MM.1S (cell line): ENCODE results near the gene NDRG2.

Experiments used
- DNase-seq: peaks from one replicate; pipeline ENCODE4 v3.0.0-alpha.2; 2015
- H2AFZ ChIP-seq: fragments of 300-600 bp; sonication (generic); 2 replicates; pipeline ENCODE4 v1.6.0; 2016; ENCODE audit warnings: antibody characterized with exemption, low read length
- H3F3A ChIP-seq: fragments of 300-600 bp; sonication (generic); 2 replicates; pipeline ENCODE4 v1.6.1; 2016; ENCODE audit warnings: mild to moderate bottlenecking, antibody characterized with exemption, low read length, moderate library complexity, mixed read lengths; ENCODE audit not compliant: insufficient read depth
- H3K27ac ChIP-seq: fragments of 300-600 bp; sonication (generic); 2 replicates; pipeline ENCODE4 v1.5.1; 2016; ENCODE audit warnings: mild to moderate bottlenecking, low read length
- H3K27me3 ChIP-seq: fragments of 300-600 bp; sonication (generic); replicated peaks from 2 replicates; pipeline ENCODE4 v1.6.0; 2016; ENCODE audit warnings: low read length; ENCODE audit not compliant: insufficient read depth
- H3K36me3 ChIP-seq: fragments of 300-600 bp; sonication (generic); replicated peaks from 2 replicates; pipeline ENCODE4 v1.6.1; 2016; ENCODE audit warnings: mild to moderate bottlenecking, low read length, mixed read lengths; ENCODE audit not compliant: insufficient read depth
- H3K4me1 ChIP-seq: fragments of 300-600 bp; sonication (generic); 2 replicates; pipeline ENCODE4 v1.6.1; 2016; ENCODE audit warnings: low read length, mixed read lengths
- H3K4me2 ChIP-seq: fragments of 300-600 bp; sonication (generic); 2 replicates; pipeline ENCODE4 v1.6.0; 2016; ENCODE audit warnings: low read depth, low read length
- H3K4me3 ChIP-seq: fragments of 300-600 bp; sonication (generic); 2 replicates; pipeline ENCODE4 v1.5.1; 2016; ENCODE audit warnings: low read length, mixed read lengths
- H3K79me2 ChIP-seq: fragments of 300-600 bp; sonication (generic); 2 replicates; pipeline ENCODE4 v1.6.1; 2016; ENCODE audit warnings: mixed run types, low read length, mixed read lengths
- H3K9ac ChIP-seq: fragments of 300-600 bp; sonication (generic); 2 replicates; pipeline ENCODE4 v1.6.1; 2016; ENCODE audit warnings: low read length, mixed read lengths
- H3K9me2 ChIP-seq: fragments of 300-600 bp; sonication (generic); replicated peaks from 2 replicates; pipeline ENCODE4 v1.6.1; 2016; ENCODE audit warnings: mild to moderate bottlenecking, low read length, mixed read lengths; ENCODE audit not compliant: insufficient read depth
- H3K9me3 ChIP-seq: fragments of 300-600 bp; sonication (generic); replicated peaks from 2 replicates; pipeline ENCODE4 v1.6.1; 2016; ENCODE audit warnings: mild to moderate bottlenecking, low read length, mixed read lengths; ENCODE audit not compliant: insufficient read depth
- H4K20me1 ChIP-seq: fragments of 300-600 bp; sonication (generic); 2 replicates; pipeline ENCODE4 v1.6.1; 2016; ENCODE audit warnings: mild to moderate bottlenecking, low read length, moderate library complexity, mixed read lengths; ENCODE audit not compliant: insufficient read depth
- EZH2 ChIP-seq: fragments of 300-600 bp; sonication (generic); optimal IDR thresholded peaks from 2 replicates; pipeline ENCODE3; 2017; ENCODE audit warnings: low read depth, mild to moderate bottlenecking, antibody characterized with exemption, low read length, mixed read lengths
- EZH2phosphoT487 ChIP-seq: fragments of 300-600 bp; sonication (generic); IDR thresholded peaks from 2 replicates; pipeline ENCODE4 v1.6.1; 2018; ENCODE audit warnings: antibody characterized with exemption, low read length
- TF ChIP-seq, protein P1 (sequence below): fragments of 300-600 bp; sonication (generic); IDR thresholded peaks from 2 replicates; pipeline ENCODE4 v1.5.1; 2016; ENCODE audit warnings: antibody characterized with exemption, low read length, mixed read lengths

NDRG2 gene

DNA sequence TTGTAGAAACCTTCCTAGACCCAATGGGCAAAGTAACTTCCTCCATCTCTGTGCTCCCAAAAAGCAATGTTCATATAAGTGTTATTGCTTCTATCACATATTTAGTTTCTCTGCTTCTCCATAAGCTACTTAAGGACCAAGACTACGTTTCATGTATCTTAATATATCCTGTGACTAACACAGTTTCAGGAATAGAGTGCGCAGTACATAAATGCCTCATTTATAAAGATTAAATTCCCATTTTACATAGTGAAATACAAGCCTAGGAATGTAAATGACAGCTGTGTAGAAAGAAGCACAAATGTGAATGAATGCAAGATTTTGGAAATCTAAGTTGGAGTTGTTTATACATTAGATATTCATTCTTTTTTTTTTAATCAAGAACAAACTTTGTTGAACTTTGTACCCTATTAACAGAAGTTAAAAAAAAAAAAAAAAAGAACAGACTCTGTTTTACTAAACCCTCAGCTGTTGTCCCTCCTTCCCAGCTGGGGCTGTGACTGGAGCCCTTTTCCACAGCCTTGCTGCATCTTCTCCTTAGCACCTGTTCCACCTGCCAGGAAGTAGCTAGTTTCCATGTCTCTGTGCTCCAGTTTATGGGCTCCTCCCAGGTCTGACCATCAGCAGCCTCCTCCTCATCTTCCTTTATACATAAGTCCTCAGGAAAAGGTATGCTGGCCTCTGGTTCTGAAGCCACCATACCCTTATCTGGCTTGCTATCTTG lies 42.1 kb downstream of the NDRG2 start:
- Histone ChIP-seq H3F3A (no peaks in the 10 kb centered on the region), H3K9me3 (no peaks in the 10 kb centered on the region), H3K9ac (no peak overlapping the region), H3K4me2 (no peak overlapping the region), H3K27ac (no peak overlapping the region), H3K27me3 (no peaks in the 10 kb centered on the region), H2AFZ (no peak overlapping the region), H3K79me2 (no peaks in the 10 kb centered on the region), H3K36me3 (no peaks in the 10 kb centered on the region), H4K20me1 (no peaks in the 10 kb centered on the region), H3K4me1 (no peaks in the 10 kb centered on the region), H3K4me3 (no peak overlapping the region), H3K9me2 (no peaks in the 10 kb centered on the region)
- TF ChIP-seq, protein P1, sequence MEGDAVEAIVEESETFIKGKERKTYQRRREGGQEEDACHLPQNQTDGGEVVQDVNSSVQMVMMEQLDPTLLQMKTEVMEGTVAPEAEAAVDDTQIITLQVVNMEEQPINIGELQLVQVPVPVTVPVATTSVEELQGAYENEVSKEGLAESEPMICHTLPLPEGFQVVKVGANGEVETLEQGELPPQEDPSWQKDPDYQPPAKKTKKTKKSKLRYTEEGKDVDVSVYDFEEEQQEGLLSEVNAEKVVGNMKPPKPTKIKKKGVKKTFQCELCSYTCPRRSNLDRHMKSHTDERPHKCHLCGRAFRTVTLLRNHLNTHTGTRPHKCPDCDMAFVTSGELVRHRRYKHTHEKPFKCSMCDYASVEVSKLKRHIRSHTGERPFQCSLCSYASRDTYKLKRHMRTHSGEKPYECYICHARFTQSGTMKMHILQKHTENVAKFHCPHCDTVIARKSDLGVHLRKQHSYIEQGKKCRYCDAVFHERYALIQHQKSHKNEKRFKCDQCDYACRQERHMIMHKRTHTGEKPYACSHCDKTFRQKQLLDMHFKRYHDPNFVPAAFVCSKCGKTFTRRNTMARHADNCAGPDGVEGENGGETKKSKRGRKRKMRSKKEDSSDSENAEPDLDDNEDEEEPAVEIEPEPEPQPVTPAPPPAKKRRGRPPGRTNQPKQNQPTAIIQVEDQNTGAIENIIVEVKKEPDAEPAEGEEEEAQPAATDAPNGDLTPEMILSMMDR = no peak
- TF ChIP-seq EZH2 (no peak), EZH2phosphoT487 (no peak)
- no peak for DNase-seq

DNA sequence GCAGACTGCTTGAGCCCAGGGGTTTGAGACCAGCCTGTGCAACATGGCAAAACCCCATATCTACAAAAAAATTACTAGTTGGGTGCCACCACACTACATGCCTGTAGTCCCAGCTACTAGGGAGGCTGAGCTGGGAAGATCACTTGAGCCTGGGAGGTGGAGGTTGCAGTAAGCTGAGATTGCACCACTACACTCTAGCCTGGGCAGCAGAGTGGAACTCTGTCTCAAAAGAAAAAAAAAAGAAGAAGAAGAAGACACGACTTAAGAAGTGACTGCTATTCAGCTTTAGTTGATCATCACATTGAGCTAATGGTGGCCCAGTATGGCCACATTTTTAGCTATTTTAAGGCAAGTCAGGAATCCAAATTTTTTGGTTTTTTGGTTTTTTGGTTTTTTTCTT lies 44.0 kb downstream of the NDRG2 start:
- Histone ChIP-seq H3K4me3 (no peak overlapping the region), H3K4me1 (no peaks in the 10 kb centered on the region), H3K9me2 (no peaks in the 10 kb centered on the region), H3K4me2 (no peak overlapping the region), H4K20me1 (no peaks in the 10 kb centered on the region), H3K9me3 (no peaks in the 10 kb centered on the region), H3F3A (no peaks in the 10 kb centered on the region), H3K27ac (no peak overlapping the region), H2AFZ (no peak overlapping the region), H3K27me3 (no peaks in the 10 kb centered on the region), H3K36me3 (no peaks in the 10 kb centered on the region), H3K79me2 (no peaks in the 10 kb centered on the region), H3K9ac (no peak overlapping the region)
- no peak for DNase-seq
- TF ChIP-seq EZH2phosphoT487 = no peak
- TF ChIP-seq, protein P1 = no peak
- no peak for TF ChIP-seq EZH2

DNA sequence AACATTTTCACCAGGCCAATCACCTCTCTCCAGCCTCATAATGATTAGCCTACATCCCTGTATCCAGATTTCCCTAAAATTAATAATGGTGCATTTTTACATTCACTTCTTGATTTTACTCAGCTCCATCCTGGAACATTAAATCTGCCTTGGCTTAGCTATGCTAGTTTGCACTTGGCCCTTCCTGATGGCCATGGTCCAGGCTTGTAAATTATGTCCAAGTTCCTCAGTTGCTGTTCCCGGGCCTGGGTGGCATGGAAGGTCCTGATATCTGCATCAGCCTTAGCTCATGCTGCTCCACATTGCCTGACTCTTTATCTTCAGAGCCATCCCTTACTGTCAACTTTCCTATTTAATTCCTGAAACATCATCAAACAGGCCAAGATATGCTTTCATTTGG lies 46.2 kb downstream of the NDRG2 start:
- H4K20me1 ChIP-seq = no peaks in the 10 kb centered on the region
- H3K27me3 ChIP-seq = no peaks in the 10 kb centered on the region
- no peaks in the 10 kb centered on the region for H3F3A ChIP-seq
- no peak overlapping the region for H3K27ac ChIP-seq
- no peaks in the 10 kb centered on the region for H3K4me1 ChIP-seq
- no peak overlapping the region for H3K4me2 ChIP-seq
- H3K79me2 ChIP-seq = no peaks in the 10 kb centered on the region
- no peak overlapping the region for H3K4me3 ChIP-seq
- TF ChIP-seq EZH2 (no peak), EZH2phosphoT487 (no peak)
- TF ChIP-seq, protein P1 = no peak
- no peak overlapping the region for H3K9ac ChIP-seq
- no peaks in the 10 kb centered on the region for H3K36me3 ChIP-seq
- H3K9me2 ChIP-seq = no peaks in the 10 kb centered on the region
- H2AFZ ChIP-seq = no peak overlapping the region
- no peak for DNase-seq
- H3K9me3 ChIP-seq = no peaks in the 10 kb centered on the region
